Mucosa of rectum (tissue), 2 donors: Measurements from ENCODE around the gene CAMK2N1.

ENCODE experiments used
- H3K27ac ChIP-seq, 2 donors: one replicate each; pipeline ENCODE4 v1.7.0; 2013; ENCODE audit warnings: inconsistent platforms in 2 of 2, low read depth in 2 of 2, low read length in 2 of 2
- H3K27me3 ChIP-seq, 2 donors: one replicate each; pipeline ENCODE4 v1.7.0; 2013; ENCODE audit warnings: low read length in 2 of 2; ENCODE audit not compliant: control insufficient read depth in 2 of 2, insufficient read depth in 2 of 2
- H3K36me3 ChIP-seq, 2 donors: one replicate each; pipeline ENCODE4 v1.7.0; 2013; ENCODE audit warnings: low read length in 2 of 2; ENCODE audit not compliant: control insufficient read depth in 2 of 2, insufficient read depth in 2 of 2
- H3K4me1 ChIP-seq, 2 donors: one replicate each; pipeline ENCODE4 v1.7.0; 2013; ENCODE audit warnings: low read length in 2 of 2, mild to moderate bottlenecking in 1 of 2; ENCODE audit not compliant: control insufficient read depth in 2 of 2, insufficient read depth in 2 of 2
- H3K4me3 ChIP-seq, 2 donors: one replicate each; pipeline ENCODE4 v1.7.0; 2013; ENCODE audit warnings: low read length in 2 of 2
- H3K9ac ChIP-seq, 2 donors: one replicate each; pipeline ENCODE4 v1.7.0; 2013; ENCODE audit warnings: low read length in 2 of 2, low read depth in 1 of 2, mild to moderate bottlenecking in 1 of 2
- H3K9me3 ChIP-seq, 2 donors: one replicate each; pipeline ENCODE4 v1.7.0; 2013; ENCODE audit warnings: low read length in 2 of 2; ENCODE audit not compliant: control insufficient read depth in 2 of 2
- donor health status: healthy.
- donor health status: Normal muscosa, but diverticular disease.

Gene CAMK2N1

GRCh38 chr1:20478057-20478635 lies 7.9 kb downstream of the CAMK2N1 start:
- Histone ChIP-seq H3K9me3 (no peaks in the 10 kb centered on the region), H3K36me3 (no peaks in the 10 kb centered on the region), H3K27me3 (peaks cover 2 to 6% of the 10 kb centered on the region in 2 donors), H3K9ac (peak overlapping the region in 1 of 2 donors; percentile 81), H3K27ac (no peak overlapping the region), H3K4me1 (peaks cover 76 to 81% of the 10 kb centered on the region in 2 donors), H3K4me3 (no peak overlapping the region)

GRCh38 chr1:20477348-20478056 lies 8.5 kb downstream of the CAMK2N1 start:
- H3K9ac ChIP-seq = peak overlapping the region; percentile 32 to 81
- H3K27me3 ChIP-seq = peaks cover 2 to 6% of the 10 kb centered on the region in 2 donors
- peak overlapping the region in 1 of 2 donors; percentile 11 for H3K4me3 ChIP-seq
- no peaks in the 10 kb centered on the region for H3K36me3 ChIP-seq
- H3K9me3 ChIP-seq = no peaks in the 10 kb centered on the region
- H3K4me1 ChIP-seq = peaks cover 73 to 79% of the 10 kb centered on the region in 2 donors
- peak overlapping the region; percentile 92 to 94 for H3K27ac ChIP-seq

GRCh38 chr1:20476265-20477038 lies 9.6 kb downstream of the CAMK2N1 start:
- Histone ChIP-seq H3K27ac (peak overlapping the region; percentile 92 to 94), H3K4me1 (peaks cover 67 to 70% of the 10 kb centered on the region in 2 donors), H3K27me3 (peaks cover 2 to 6% of the 10 kb centered on the region in 2 donors), H3K36me3 (no peaks in the 10 kb centered on the region), H3K9me3 (no peaks in the 10 kb centered on the region), H3K9ac (peak overlapping the region; percentile 70 to 81), H3K4me3 (peak overlapping the region; percentile 58 to 67)

- Histone ChIP-seq H3K4me1 (peaks cover 58 to 63% of the 10 kb centered on the region in 2 donors), H3K27ac (peak overlapping the region; percentile 92 to 94), H3K27me3 (peaks cover 2 to 6% of the 10 kb centered on the region in 2 donors), H3K4me3 (no peak overlapping the region), H3K36me3 (no peaks in the 10 kb centered on the region), H3K9me3 (no peaks in the 10 kb centered on the region), H3K9ac (peak overlapping the region in 1 of 2 donors; percentile 50)
These were observed 11.0 kb downstream of the CAMK2N1 start for GRCh38 chr1:20474996-20475395.

GRCh38 chr1:20474333-20474975 lies 11.6 kb downstream of the CAMK2N1 start:
- peaks cover 54 to 59% of the 10 kb centered on the region in 2 donors for H3K4me1 ChIP-seq
- H3K27me3 ChIP-seq = peaks cover 2 to 6% of the 10 kb centered on the region in 2 donors
- no peaks in the 10 kb centered on the region for H3K9me3 ChIP-seq
- peak overlapping the region in 1 of 2 donors; percentile 1 for H3K4me3 ChIP-seq
- H3K9ac ChIP-seq = peak overlapping the region in 1 of 2 donors; percentile 50
- H3K36me3 ChIP-seq = no peaks in the 10 kb centered on the region
- peak overlapping the region; percentile 92 to 94 for H3K27ac ChIP-seq

GRCh38 chr1:20473894-20474293 lies 12.1 kb downstream of the CAMK2N1 start:
- no peaks in the 10 kb centered on the region for H3K36me3 ChIP-seq
- no peak overlapping the region for H3K4me3 ChIP-seq
- H3K9me3 ChIP-seq = no peaks in the 10 kb centered on the region
- peak overlapping the region; percentile 92 to 94 for H3K27ac ChIP-seq
- H3K4me1 ChIP-seq = peaks cover 54 to 55% of the 10 kb centered on the region in 2 donors
- H3K27me3 ChIP-seq = peaks cover 2 to 6% of the 10 kb centered on the region in 2 donors
- H3K9ac ChIP-seq = no peak overlapping the region

- Histone ChIP-seq H3K9me3 (no peaks in the 10 kb centered on the region), H3K27me3 (peaks cover 2 to 6% of the 10 kb centered on the region in 2 donors), H3K36me3 (no peaks in the 10 kb centered on the region), H3K27ac (peak overlapping the region; percentile 58 to 92), H3K9ac (no peak overlapping the region), H3K4me1 (peaks cover 50 to 51% of the 10 kb centered on the region in 2 donors), H3K4me3 (peak overlapping the region; percentile 23 to 41)
These were observed 12.9 kb downstream of the CAMK2N1 start for GRCh38 chr1:20472860-20473711.

- Histone ChIP-seq H3K36me3 (no peaks in the 10 kb centered on the region), H3K27ac (no peak overlapping the region), H3K9ac (no peak overlapping the region), H3K4me3 (no peak overlapping the region), H3K4me1 (peaks cover 41 to 42% of the 10 kb centered on the region in 2 donors), H3K9me3 (no peaks in the 10 kb centered on the region), H3K27me3 (peaks cover 0 to 6% of the 10 kb centered on the region in 2 donors)
These were observed 13.9 kb downstream of the CAMK2N1 start for GRCh38 chr1:20472121-20472520.

- H3K9ac ChIP-seq = peak overlapping the region in 1 of 2 donors; percentile 26
- H3K36me3 ChIP-seq = no peaks in the 10 kb centered on the region
- H3K4me1 ChIP-seq = peaks cover 24 to 28% of the 10 kb centered on the region in 2 donors
- H3K4me3 ChIP-seq = no peak overlapping the region
- no peaks in the 10 kb centered on the region for H3K9me3 ChIP-seq
- peak overlapping the region; percentile 58 to 70 for H3K27ac ChIP-seq
- H3K27me3 ChIP-seq = peaks cover 0 to 2% of the 10 kb centered on the region in 2 donors
These were observed 15.8 kb downstream of the CAMK2N1 start for GRCh38 chr1:20470194-20470593.
